Activated CD4-positive, alpha-beta T cell treated with anti-CD3 and anti-CD28 coated beads, Interleukin-2, amount 10 ng/mL, durations not matched to agents 24 days and 14 days (primary cell): ENCODE results near the gene LIMS2. TPM values are rescaled to one million over a fixed set of nuclear protein-coding genes. Genes with fewer than 3 reads are reported as not detected.

Experiments
- DNase-seq: peaks from one replicate; pipeline ENCODE4 v3.0.0; 2022
- H3K27ac Mint-ChIP-seq: one replicate; pipeline ENCODE4 v1.8.0; 2022; ENCODE audit warnings: mild to moderate bottlenecking, mixed read lengths
- H3K27me3 Mint-ChIP-seq: one replicate; pipeline ENCODE4 v1.8.0; 2022; ENCODE audit warnings: mixed read lengths
- H3K36me3 Mint-ChIP-seq: one replicate; pipeline ENCODE4 v1.8.0; 2022; ENCODE audit warnings: low read depth, mild to moderate bottlenecking, mixed read lengths
- H3K4me1 Mint-ChIP-seq: one replicate; pipeline ENCODE4 v1.8.0; 2021; ENCODE audit warnings: mixed read lengths
- H3K4me3 Mint-ChIP-seq: one replicate; pipeline ENCODE4 v1.8.0; 2022; ENCODE audit warnings: mild to moderate bottlenecking, moderate library complexity, mixed read lengths
- H3K9me3 Mint-ChIP-seq: one replicate; pipeline ENCODE4 v1.8.0; 2021; ENCODE audit warnings: mixed read lengths
- intact Hi-C: fragments of 100-400 bp; cut with micrococcal nuclease; formaldehyde crosslinking; loops from one replicate; pipeline ENCODE4 v1.15.1; 2023
- total RNA-seq: library from RNA; stranded (reverse); gene quantifications from 2 replicates; pipeline ENCODE4 v1.2.3, GENCODE V29; 2022

LIMS2 gene
- total RNA-seq, 1 donor from 2014 or later, result 8.4 TPM

DNA sequence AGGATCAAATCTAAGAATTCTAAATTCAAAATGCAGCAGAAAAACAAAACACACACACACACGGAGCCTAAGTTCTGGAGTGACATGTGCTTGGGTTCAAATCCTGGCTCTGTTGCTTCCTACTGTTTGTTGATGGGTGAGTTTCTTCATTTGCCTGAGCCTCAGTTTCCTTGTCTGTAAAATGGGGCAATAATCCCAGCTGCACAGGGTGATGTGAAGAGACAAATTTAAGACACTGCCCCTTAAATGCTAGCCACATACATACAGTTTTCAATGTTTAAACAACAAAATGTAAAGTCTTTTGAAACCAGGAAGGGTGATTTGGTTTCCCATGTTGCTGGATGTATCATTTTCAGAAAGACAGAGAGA is 30.3 kb downstream of the LIMS2 start:
- Mint-ChIP-seq H3K4me1 (peaks cover 12% of the 10 kb centered on the region), H3K36me3 (no peaks in the 10 kb centered on the region), H3K27ac (no peak overlapping the region), H3K9me3 (no peaks in the 10 kb centered on the region), H3K4me3 (no peak overlapping the region), H3K27me3 (no peaks in the 10 kb centered on the region)
- no peak for DNase-seq
- intact Hi-C loops, result loop anchor here (5.0 kb wide), 1 partner anchor 448 kb away; no protein-coding TSS in a partner anchor

DNA sequence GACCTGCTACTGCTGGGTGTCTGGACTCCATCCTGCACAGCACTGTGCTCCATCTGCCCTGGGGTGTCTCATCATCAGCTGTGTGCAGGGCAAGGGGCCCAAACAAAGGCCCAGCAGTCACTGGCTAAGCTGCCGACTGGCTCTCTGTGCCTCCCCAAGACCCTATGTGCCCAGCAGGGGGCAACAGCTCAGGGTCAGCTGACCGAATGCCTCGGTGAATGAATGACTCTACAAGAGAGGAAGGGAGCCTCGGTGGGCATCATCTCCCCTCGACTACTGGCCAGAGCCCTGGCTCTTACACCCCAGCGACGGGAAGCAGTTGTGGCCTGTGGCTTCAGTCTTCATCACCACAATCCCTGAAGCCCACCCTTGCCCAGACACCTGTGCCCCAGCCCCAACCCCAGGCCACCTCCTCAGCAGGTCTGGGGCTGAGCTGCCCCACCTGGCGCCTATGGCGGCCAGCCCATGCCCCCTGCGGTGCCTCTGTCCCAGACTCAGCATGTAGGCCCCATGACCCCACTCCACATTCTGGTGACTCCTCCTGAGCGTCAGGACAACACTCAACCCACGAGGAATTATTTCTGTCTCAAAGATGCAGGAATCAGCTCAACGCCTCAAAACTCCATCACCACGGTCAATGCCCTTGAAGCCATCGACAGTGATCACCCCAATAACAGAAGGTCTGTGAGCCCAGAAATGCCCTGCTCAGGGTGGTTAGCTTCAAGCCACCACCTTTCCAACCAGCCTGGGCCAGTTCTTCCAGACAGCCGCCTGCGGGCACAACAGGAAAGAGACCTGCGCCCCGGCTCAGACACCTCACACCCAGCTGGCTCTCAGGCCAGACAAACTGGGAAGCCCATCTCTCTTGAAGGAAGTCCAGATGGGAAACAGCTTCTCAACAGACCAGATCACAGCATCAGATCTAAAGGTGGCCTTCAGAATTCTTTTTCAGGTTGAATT is 31.0 kb downstream of the LIMS2 start:
- no peak overlapping the region for H3K4me3 Mint-ChIP-seq
- intact Hi-C loops, result loop anchor here (5.0 kb wide), 2 partner anchors 58 to 447 kb away; partner anchors contain the start of gene SFT2D3
- no peaks in the 10 kb centered on the region for H3K36me3 Mint-ChIP-seq
- no peaks in the 10 kb centered on the region for H3K27me3 Mint-ChIP-seq
- H3K4me1 Mint-ChIP-seq, result peaks cover 14% of the 10 kb centered on the region
- no peak for DNase-seq
- peak overlapping the region; percentile 47 for H3K27ac Mint-ChIP-seq
- no peaks in the 10 kb centered on the region for H3K9me3 Mint-ChIP-seq

DNA sequence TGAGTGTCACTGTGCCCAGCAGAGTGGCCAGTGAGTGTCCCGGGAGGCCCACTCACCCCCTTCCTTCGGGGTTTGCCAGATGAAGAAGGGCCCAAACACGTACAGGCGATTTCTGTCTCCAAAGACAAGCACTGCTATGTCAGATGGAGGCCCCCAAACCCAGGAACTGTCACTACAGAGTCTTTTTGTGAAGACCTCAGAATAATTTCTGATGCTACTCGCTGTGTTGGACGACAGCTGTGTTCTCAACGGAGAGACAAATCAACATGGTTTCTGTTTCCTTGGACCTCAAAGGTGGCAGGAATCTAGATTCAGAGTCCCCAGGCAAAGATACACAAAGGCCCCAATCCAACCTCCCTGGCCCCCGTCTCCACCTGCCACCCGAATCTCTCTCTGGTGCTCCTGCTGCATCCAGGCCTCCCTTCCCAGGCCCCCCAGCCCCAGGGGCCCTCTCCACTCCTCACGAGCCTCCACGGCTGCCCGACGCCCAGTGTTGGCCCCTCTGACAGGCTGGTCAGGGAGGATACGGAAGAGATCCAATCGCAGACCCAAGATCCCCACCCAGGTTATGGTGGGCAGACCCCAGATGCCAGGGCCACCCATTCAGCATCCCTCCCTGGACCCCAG is 31.8 kb downstream of the LIMS2 start:
- peaks cover 16% of the 10 kb centered on the region for H3K4me1 Mint-ChIP-seq
- no peak for DNase-seq
- peaks cover 1% of the 10 kb centered on the region for H3K36me3 Mint-ChIP-seq
- no peak overlapping the region for H3K4me3 Mint-ChIP-seq
- intact Hi-C loops, result loop anchor here (5.0 kb wide), 1 partner anchor 59 kb away; the partner anchor contains the start of gene SFT2D3
- H3K27ac Mint-ChIP-seq, result no peak overlapping the region
- no peaks in the 10 kb centered on the region for H3K9me3 Mint-ChIP-seq
- no peaks in the 10 kb centered on the region for H3K27me3 Mint-ChIP-seq

DNA sequence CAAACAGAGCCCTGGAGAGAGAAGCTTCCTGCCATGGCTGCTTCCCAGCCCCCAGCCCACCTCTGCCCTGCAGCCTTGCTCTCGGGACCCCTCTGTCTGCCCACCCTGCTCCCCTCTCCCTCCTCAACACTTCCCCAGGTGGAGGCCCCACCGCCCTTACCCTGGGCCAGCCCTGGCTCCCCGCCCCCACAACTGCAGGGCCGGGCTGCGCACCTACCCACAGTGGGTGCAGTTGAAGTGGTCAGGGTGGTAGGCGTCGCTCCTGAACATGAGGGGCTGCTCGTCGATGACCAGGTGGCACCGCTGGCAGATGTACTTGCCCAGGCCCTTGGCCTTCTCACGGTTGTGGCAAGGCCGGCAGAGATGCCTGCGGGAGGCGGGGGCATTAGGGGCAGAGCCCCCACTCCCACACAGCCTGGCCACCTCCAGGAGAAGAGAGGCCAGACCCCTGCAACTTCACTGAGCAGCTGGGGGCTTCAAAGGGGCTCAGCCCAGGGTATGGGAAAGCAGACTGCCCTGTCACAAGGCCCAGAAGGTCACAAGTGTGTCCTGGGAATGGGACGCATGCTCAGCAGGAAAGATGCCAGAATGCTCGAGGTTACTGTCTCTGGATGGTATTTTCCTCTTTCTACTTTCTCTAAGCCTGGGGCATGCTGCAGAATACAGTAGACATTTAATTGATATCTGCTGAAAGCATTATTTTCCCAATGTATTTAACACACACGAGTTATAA is 32.5 kb downstream of the LIMS2 start:
- Mint-ChIP-seq H3K27ac (no peak overlapping the region), H3K4me1 (peaks cover 18% of the 10 kb centered on the region), H3K36me3 (peaks cover 1% of the 10 kb centered on the region), H3K27me3 (no peaks in the 10 kb centered on the region), H3K9me3 (no peaks in the 10 kb centered on the region), H3K4me3 (no peak overlapping the region)
- no peak for DNase-seq
- intact Hi-C loops, result loop anchor here (5.0 kb wide), 1 partner anchor 59 kb away; the partner anchor contains the start of gene SFT2D3

DNA sequence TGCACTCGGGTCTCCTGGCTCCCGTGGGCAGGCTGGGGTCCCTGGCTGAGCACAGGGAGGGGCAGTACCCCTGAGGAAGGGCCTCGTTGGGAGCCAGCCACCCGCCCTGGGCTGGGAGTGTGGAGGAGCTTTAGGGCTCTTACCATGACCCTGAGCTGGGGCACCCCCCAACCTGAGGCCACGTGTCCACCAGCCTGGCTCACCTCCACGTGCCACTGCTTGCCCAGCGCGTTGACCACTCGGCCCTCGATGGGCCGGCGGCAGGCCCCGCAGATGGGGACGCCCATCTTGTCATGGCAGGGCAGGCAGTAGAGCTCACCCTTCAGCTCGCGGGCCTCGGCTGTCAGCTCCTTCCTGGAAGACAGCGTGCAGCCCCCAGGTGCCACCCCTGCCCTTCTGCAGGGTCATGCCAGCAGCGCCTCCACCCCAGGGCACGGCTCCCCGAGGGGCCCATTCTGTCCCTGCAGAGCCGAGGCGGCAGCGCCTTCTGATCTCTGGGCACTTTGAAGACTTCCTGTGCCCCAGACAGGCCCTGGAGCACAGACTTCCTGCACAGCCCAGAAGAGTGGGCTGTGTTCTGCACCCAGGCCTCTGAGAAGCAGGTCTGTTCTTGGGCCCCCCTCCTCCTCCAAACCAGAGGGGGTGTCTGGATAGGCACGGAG is 33.4 kb downstream of the LIMS2 start:
- H3K4me3 Mint-ChIP-seq, result peak overlapping the region; percentile 59
- H3K27ac Mint-ChIP-seq, result peak overlapping the region; percentile 60
- no peaks in the 10 kb centered on the region for H3K9me3 Mint-ChIP-seq
- peaks cover 19% of the 10 kb centered on the region for H3K4me1 Mint-ChIP-seq
- intact Hi-C loops, result loop anchor here (2.0 to 5.0 kb wide), 2 partner anchors 60 to 115 kb away; partner anchors contain the start of genes IWS1 and SFT2D3
- H3K36me3 Mint-ChIP-seq, result peaks cover 1% of the 10 kb centered on the region
- no peaks in the 10 kb centered on the region for H3K27me3 Mint-ChIP-seq
- peak; percentile 82 for DNase-seq

DNA sequence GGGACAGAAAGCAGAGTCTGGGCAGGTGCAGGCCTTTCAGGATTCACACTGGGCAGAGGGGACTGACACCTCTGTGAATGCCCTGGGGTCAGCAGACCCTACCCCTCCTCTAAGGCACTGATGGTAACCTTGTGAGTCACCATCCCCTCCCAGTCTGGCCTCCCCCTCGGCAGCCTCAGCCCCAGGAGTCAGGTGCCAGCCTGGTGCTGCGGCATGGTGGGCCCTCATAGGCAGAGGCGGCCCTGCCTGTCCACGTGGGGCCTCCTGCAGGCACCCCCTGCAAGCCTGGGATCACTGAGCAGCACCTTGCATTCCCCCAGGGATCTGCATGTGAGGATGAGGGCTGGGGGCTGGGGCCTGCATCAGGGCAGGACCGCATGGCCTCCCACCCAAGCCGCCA is 34.2 kb downstream of the LIMS2 start:
- H3K36me3 Mint-ChIP-seq, result peaks cover 1% of the 10 kb centered on the region
- intact Hi-C loops, result loop anchor here (2.0 to 5.0 kb wide), 2 partner anchors 61 to 114 kb away; partner anchors contain the start of genes IWS1 and SFT2D3
- H3K4me3 Mint-ChIP-seq, result peak overlapping the region; percentile 63
- peak overlapping the region; percentile 73 for H3K27ac Mint-ChIP-seq
- H3K4me1 Mint-ChIP-seq, result peaks cover 21% of the 10 kb centered on the region
- no peak for DNase-seq
- H3K9me3 Mint-ChIP-seq, result no peaks in the 10 kb centered on the region
- no peaks in the 10 kb centered on the region for H3K27me3 Mint-ChIP-seq

DNA sequence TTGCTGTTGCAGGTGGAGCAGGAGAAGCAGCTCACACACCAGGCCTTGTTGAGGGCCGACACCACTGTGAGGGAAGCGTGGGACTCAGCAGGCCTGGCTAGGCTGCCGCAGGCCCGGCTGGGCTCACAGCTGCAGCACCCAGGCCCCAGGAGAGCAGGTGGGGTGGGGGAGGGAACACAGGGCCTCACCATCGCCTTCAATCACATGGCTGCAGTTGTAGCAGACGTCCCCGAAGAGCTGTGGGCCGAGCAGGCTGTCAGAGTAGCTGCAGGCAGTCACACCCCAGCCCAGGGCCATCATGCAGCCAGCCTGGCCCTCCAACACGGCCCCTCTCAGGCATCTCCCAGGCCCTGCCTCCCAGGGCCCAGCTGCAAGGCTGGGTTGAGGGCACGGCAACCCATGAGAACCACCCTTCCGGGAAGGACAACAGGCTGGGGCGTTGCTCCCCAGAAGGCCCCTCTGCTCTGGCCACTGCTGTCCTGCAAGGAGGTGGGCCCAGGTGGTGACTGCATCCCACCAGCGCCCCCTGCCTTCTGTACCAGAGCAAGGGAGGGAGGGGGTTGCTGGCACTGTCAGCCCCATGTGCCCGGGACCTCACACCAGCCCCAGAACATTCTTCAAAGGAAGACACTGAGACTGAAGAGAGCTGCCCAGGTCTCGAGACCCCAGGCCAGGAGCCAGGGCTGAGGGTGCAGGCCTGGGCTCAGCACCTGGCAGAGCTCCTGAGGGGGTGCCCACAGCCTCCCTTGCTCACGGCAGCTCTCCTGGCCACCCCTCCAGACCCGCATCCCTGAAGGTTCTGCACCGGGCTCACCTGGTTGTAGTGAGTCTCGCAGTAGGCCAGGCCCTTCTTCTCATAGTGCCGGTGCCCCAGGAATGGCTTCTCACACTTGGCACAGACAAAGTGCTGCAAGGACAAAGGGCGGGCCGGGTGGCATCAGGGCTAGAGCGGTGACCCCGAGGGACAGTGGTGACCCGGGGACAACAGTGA is 35.0 kb downstream of the LIMS2 start:
- Mint-ChIP-seq H3K9me3 (no peaks in the 10 kb centered on the region), H3K4me3 (peak overlapping the region; percentile 63), H3K4me1 (peaks cover 21% of the 10 kb centered on the region), H3K27ac (peak overlapping the region; percentile 77), H3K27me3 (no peaks in the 10 kb centered on the region), H3K36me3 (peaks cover 1% of the 10 kb centered on the region)
- intact Hi-C loops, result loop anchor here (2.0 to 5.0 kb wide), 2 partner anchors 62 to 114 kb away; partner anchors contain the start of genes IWS1 and SFT2D3
- peak; percentile 77 for DNase-seq

DNA sequence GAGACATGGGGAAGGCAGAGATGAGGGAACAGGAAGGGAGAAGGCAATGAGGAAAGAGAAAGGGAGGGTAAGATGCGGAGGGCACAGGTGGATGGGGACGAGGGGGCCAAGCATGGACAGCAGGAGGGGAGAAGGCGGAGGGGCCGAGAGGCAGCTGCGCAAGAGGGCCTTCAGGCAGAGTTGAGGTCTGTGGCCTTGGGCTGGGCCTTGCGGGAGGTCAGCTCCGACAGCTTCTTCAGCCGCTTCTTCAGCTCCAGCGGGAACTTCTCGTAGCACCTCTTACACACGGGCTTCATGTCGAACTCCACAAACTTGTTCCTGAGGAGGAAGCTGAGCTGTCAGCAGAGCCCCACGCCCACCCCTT is 36.2 kb downstream of the LIMS2 start:
- Mint-ChIP-seq H3K27me3 (no peaks in the 10 kb centered on the region), H3K36me3 (peaks cover 1% of the 10 kb centered on the region), H3K27ac (no peak overlapping the region), H3K4me1 (peaks cover 21% of the 10 kb centered on the region), H3K9me3 (no peaks in the 10 kb centered on the region), H3K4me3 (peak overlapping the region; percentile 63)
- no peak for DNase-seq
- intact Hi-C loops, result no loop called here

DNA sequence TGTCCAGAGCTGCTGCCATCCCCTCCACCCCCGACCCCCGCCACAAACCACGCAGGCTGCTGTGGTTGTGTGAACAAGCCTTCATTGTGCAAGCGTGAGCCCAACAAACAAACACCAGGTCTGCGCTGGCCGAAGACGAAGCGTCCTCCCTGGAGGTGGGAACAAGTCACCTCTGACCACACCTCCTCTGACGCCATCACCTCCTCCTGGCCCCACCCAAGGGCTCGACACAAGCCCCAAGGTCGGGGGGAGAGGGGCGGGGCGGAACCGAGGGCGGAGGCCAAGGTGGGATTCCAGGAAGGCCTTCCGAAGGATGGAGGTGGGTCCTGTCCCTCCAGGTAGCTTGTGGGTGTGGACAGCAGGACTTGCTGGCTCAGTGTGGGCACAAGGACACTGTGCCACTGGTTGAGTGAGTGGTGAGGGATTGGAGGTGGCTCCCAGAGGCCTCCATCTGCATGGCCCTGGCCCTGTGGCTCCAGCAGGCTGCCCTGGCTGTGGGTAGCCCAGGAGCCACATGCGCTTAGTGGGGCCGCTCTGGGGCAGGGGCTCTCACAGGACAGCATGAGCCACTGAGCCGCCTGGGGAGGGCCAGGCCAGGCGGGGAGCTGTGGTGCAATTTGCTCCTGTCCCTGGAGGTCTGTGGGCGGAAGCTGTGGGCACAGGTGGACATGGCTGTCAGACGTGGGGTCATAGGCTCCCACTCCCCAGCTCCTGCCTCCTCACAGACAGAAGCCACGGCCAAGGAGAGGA is 36.8 kb downstream of the LIMS2 start:
- H3K36me3 Mint-ChIP-seq, result peaks cover 1% of the 10 kb centered on the region
- DNase-seq, result no peak
- intact Hi-C loops, result no loop called here
- H3K4me1 Mint-ChIP-seq, result peaks cover 21% of the 10 kb centered on the region
- no peak overlapping the region for H3K27ac Mint-ChIP-seq
- H3K27me3 Mint-ChIP-seq, result no peaks in the 10 kb centered on the region
- H3K4me3 Mint-ChIP-seq, result peak overlapping the region; percentile 63
- H3K9me3 Mint-ChIP-seq, result no peaks in the 10 kb centered on the region

DNA sequence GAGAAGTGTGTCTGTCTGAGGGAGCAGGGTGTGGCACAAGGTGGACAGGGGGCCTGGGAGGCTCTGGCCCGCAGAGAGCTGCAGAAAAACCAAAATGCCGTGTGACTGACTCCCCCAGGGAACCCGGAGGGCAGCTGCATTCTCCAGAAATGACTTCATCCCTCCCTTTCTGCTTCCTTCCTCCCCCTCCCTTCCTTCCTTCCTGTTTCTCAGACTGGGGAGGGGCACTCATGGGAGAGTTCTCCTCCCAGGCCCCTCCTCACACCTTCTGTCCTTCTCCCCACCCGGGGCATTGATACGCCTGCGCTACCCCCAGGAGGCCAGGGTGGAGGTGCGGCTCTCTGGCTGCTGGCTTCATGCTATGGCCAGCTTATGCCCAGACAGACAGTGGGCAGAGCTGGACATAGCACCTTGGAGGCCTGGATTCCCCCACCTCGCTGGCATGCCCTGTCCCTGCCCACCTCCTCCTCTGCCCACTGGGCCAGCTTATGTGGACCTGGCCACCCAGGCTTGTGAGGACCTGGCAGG is 37.5 kb downstream of the LIMS2 start:
- peaks cover 1% of the 10 kb centered on the region for H3K36me3 Mint-ChIP-seq
- no peaks in the 10 kb centered on the region for H3K27me3 Mint-ChIP-seq
- intact Hi-C loops, result no loop called here
- peak overlapping the region; percentile 81 for H3K27ac Mint-ChIP-seq
- peaks cover 25% of the 10 kb centered on the region for H3K4me1 Mint-ChIP-seq
- DNase-seq, result peak; percentile 65
- no peaks in the 10 kb centered on the region for H3K9me3 Mint-ChIP-seq
- peak overlapping the region; percentile 59 for H3K4me3 Mint-ChIP-seq

DNA sequence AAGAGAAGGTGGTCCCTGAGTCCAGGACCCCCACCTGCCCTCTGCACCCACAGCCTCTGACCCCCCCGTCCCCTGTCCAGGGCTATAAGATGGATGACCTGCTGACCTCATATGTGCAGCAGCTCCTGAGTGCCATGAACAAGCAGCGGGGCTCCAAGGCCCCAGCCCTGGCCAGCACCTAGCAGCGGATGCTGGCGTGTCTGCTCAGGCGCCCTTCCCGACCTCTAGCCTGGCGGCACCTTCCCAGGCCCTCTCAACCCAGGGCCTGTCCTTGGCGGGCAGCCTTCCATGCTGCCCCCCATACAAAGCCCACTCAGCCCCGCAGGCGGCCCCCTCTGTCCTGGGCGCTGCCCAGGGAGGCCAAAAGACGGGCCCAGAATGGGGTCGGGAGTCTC is 38.1 kb downstream of the LIMS2 start:
- Mint-ChIP-seq H3K4me3 (no peak overlapping the region), H3K27ac (no peak overlapping the region), H3K36me3 (peaks cover 1% of the 10 kb centered on the region), H3K9me3 (no peaks in the 10 kb centered on the region), H3K4me1 (peaks cover 25% of the 10 kb centered on the region), H3K27me3 (no peaks in the 10 kb centered on the region)
- no peak for DNase-seq
- intact Hi-C loops, result no loop called here
